A549 (cell line): ENCODE data around the gene LILRA1.

Experiments
- FOXS1 ChIP-seq: fragments of 250-450 bp; sonication (Bioruptor Pico); IDR thresholded peaks from 2 replicates; pipeline ENCODE4 v1.5.0; 2020; ENCODE audit warnings: mild to moderate bottlenecking, moderate library complexity
- KDM1A ChIP-seq: fragments of 200-600 bp; sonication (generic); IDR thresholded peaks from 2 replicates; pipeline ENCODE4 v1.6.1; 2016; ENCODE audit warnings: low read depth, mild to moderate bottlenecking
- NFE2L2 ChIP-seq: fragments of 150-350 bp; conservative IDR thresholded peaks from 2 replicates; pipeline ENCODE4 v1.6.1; 2014; ENCODE audit warnings: low read length
- PHF8 ChIP-seq: fragments of 200-600 bp; sonication (generic); IDR thresholded peaks from 2 replicates; pipeline ENCODE4 v1.6.1; 2016; ENCODE audit warnings: low read depth, mild to moderate bottlenecking, antibody characterized with exemption, moderate library complexity, borderline replicate concordance
- POLR2A ChIP-seq: IDR thresholded peaks from 2 replicates; pipeline ENCODE4 v1.6.1; 2012; ENCODE audit warnings: mild to moderate bottlenecking, low read length
- RAD21 ChIP-seq, 2 experiments: fragments of >200 bp in 1 of 2; sonication (Bioruptor Twin) in 1 of 2; formaldehyde crosslinking in 1 of 2; IDR thresholded peaks in 1 of 2; conservative IDR thresholded peaks in 1 of 2; 2 replicates in 1 of 2; 3 replicates in 1 of 2; pipeline ENCODE4 v1.6.1; 2012 to 2018; ENCODE audit warnings: inconsistent platforms in 1 of 2
- TF ChIP-seq, protein P1 (sequence below): fragments of >200 bp; sonication (Bioruptor Twin); formaldehyde crosslinking; IDR thresholded peaks from 3 replicates; pipeline ENCODE4 v1.5.1; 2016
- TF ChIP-seq, protein P2 (sequence below): fragments of 150-350 bp; IDR thresholded peaks from 2 replicates; pipeline ENCODE4 v1.6.1; 2014; ENCODE audit warnings: low read depth, mild to moderate bottlenecking, low read length

DNA sequence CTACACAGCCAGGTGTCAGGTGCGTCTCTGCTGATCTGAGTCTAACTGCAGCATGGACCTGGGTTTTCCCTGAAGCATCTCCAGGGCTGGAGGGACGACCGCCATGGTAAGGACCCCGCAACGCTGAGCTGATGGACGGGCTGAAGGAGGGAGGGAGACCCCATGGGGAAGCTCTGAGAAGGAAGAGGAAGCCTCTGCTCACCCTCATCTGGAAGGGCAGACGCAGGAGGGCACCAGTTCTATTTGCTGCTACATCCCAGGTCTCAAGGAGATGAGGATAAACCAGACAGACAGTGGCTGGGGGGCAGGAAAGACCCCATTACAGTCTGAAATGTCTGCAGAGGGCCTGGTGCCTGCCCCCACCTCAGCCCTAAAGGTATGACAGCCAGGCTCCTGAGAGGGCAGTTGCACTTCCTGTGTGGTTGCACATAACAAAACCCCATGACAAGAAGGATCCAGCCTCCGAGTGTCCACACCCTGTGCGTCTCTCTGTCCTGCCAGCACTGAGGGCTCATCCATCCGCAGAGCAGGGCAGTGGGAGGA is 20.0 kb upstream of the LILRA1 start, which contains the start of gene LILRA2:
- TF ChIP-seq, protein P1, sequence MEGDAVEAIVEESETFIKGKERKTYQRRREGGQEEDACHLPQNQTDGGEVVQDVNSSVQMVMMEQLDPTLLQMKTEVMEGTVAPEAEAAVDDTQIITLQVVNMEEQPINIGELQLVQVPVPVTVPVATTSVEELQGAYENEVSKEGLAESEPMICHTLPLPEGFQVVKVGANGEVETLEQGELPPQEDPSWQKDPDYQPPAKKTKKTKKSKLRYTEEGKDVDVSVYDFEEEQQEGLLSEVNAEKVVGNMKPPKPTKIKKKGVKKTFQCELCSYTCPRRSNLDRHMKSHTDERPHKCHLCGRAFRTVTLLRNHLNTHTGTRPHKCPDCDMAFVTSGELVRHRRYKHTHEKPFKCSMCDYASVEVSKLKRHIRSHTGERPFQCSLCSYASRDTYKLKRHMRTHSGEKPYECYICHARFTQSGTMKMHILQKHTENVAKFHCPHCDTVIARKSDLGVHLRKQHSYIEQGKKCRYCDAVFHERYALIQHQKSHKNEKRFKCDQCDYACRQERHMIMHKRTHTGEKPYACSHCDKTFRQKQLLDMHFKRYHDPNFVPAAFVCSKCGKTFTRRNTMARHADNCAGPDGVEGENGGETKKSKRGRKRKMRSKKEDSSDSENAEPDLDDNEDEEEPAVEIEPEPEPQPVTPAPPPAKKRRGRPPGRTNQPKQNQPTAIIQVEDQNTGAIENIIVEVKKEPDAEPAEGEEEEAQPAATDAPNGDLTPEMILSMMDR, result no peak
- TF ChIP-seq RAD21 (conservative IDR thresholded peaks at IDR 0.05 in 1 of 2, IDR thresholded peaks at IDR 0.05 in 1 of 2) (no peak), FOXS1 (CRISPR knock-in tag) (no peak), KDM1A (no peak), NFE2L2 (no peak), POLR2A (no peak), PHF8 (no peak)
- TF ChIP-seq, protein P2, sequence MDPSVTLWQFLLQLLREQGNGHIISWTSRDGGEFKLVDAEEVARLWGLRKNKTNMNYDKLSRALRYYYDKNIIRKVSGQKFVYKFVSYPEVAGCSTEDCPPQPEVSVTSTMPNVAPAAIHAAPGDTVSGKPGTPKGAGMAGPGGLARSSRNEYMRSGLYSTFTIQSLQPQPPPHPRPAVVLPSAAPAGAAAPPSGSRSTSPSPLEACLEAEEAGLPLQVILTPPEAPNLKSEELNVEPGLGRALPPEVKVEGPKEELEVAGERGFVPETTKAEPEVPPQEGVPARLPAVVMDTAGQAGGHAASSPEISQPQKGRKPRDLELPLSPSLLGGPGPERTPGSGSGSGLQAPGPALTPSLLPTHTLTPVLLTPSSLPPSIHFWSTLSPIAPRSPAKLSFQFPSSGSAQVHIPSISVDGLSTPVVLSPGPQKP, result no peak
